ENCODE measurements around the gene VSTM2B.
A peak's percentile ranks its signal among the peaks of the same experiment; 100 is the strongest.

The VSTM2B gene

DNA sequence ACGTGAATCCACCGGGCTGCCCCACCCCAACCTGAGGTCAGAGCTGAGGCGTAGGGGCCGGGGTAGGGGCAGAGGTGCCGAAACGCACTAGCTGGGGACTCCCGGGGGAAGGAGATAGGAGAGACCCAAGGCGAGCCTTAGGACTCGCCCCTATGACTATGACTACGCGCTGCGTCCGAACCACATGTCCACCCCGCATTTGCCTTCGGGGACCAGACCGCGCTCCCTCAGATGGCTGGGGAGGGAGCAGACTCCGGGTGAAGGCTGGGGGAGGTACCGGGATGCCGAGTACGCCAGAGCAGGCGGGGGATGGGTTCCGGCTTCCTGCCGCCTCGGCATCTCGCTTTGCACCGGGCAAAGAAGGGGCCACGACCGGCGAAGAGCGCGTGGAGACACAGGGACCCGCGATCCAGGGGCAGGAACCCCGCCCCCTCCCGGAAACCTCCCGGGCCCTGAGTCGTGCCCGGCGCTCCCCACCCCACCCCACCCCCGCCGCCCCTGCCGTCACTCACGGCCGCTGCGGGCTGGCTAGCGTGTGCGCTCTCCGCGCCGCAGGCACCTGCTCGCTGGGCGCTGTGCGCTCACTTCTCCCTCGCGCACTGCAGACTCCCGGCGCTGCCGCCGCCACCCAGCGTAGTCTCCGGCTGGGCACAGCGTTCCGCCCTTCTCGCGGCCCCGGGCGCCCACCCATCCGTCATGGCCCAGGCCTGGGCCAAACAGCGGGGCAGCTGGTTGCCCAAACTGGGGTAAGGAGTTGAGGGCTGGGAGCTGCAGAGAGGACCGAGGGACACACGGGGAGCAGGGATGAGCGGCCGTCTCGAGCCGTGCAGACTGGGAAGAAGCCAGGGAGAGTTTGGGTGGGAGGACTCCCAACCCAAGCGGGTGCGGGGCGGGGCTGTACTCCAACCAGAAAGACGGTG is 622 bp upstream of the VSTM2B start:
- Mint-ChIP-seq H3K36me3 (ENCODE audit: insufficient read depth) (no peaks in the 10 kb centered on the region), H3K27ac (no peak overlapping the region), H3K27me3 (peaks cover 70 to 85% of the 10 kb centered on the region in 2 donors), H3K4me3 (peak overlapping the region; percentile 69 to 70), H3K4me1 (ENCODE audit: low read depth in 2 of 2) (peaks cover 15 to 23% of the 10 kb centered on the region in 2 donors), H3K9me3 (no peaks in the 10 kb centered on the region)
- no peak for ATAC-seq (replicated peaks)
- DNase-seq: no peak

GRCh38 chr19:29526730-29527499 is 1.1 kb downstream of the VSTM2B start:
- no peaks in the 10 kb centered on the region for H3K9me3 Mint-ChIP-seq
- peaks cover 70 to 85% of the 10 kb centered on the region in 2 donors for H3K27me3 Mint-ChIP-seq
- H3K4me1 Mint-ChIP-seq (ENCODE audit: low read depth in 2 of 2): peaks cover 15 to 26% of the 10 kb centered on the region in 2 donors
- ATAC-seq (replicated peaks) (no peak), DNase-seq (no peak)
- H3K27ac Mint-ChIP-seq: no peak overlapping the region
- H3K36me3 Mint-ChIP-seq (ENCODE audit: insufficient read depth): no peaks in the 10 kb centered on the region
- H3K4me3 Mint-ChIP-seq: peak overlapping the region; percentile 83 to 84

GRCh38 chr19:29527500-29528328 is 1.9 kb downstream of the VSTM2B start:
- ATAC-seq (replicated peaks) (no peak), DNase-seq (no peak)
- Mint-ChIP-seq H3K4me1 (ENCODE audit: low read depth in 2 of 2) (peaks cover 15 to 26% of the 10 kb centered on the region in 2 donors), H3K4me3 (peak overlapping the region; percentile 83 to 84), H3K27ac (no peak overlapping the region), H3K36me3 (ENCODE audit: insufficient read depth) (no peaks in the 10 kb centered on the region), H3K9me3 (no peaks in the 10 kb centered on the region), H3K27me3 (peaks cover 76 to 86% of the 10 kb centered on the region in 2 donors)

GRCh38 chr19:29528350-29528945 is 2.7 kb downstream of the VSTM2B start:
- peak; percentile 28 to 57 (median 37) for DNase-seq
- Mint-ChIP-seq H3K27ac (no peak overlapping the region), H3K36me3 (ENCODE audit: insufficient read depth) (no peaks in the 10 kb centered on the region), H3K27me3 (peaks cover 72 to 86% of the 10 kb centered on the region in 2 donors), H3K9me3 (no peaks in the 10 kb centered on the region), H3K4me3 (peak overlapping the region; percentile 83 to 84), H3K4me1 (ENCODE audit: low read depth in 2 of 2) (peaks cover 15 to 26% of the 10 kb centered on the region in 2 donors)
- ATAC-seq (replicated peaks): peak; percentile 84

- no peak for DNase-seq
- Mint-ChIP-seq H3K9me3 (no peaks in the 10 kb centered on the region), H3K36me3 (ENCODE audit: insufficient read depth) (no peaks in the 10 kb centered on the region), H3K27me3 (peaks cover 72 to 86% of the 10 kb centered on the region in 2 donors), H3K4me3 (peak overlapping the region; percentile 83 to 84), H3K4me1 (ENCODE audit: low read depth in 2 of 2) (peaks cover 15 to 26% of the 10 kb centered on the region in 2 donors), H3K27ac (no peak overlapping the region)
- ATAC-seq (replicated peaks): no peak
These were observed 3.3 kb downstream of the VSTM2B start for GRCh38 chr19:29528946-29529645.

DNA sequence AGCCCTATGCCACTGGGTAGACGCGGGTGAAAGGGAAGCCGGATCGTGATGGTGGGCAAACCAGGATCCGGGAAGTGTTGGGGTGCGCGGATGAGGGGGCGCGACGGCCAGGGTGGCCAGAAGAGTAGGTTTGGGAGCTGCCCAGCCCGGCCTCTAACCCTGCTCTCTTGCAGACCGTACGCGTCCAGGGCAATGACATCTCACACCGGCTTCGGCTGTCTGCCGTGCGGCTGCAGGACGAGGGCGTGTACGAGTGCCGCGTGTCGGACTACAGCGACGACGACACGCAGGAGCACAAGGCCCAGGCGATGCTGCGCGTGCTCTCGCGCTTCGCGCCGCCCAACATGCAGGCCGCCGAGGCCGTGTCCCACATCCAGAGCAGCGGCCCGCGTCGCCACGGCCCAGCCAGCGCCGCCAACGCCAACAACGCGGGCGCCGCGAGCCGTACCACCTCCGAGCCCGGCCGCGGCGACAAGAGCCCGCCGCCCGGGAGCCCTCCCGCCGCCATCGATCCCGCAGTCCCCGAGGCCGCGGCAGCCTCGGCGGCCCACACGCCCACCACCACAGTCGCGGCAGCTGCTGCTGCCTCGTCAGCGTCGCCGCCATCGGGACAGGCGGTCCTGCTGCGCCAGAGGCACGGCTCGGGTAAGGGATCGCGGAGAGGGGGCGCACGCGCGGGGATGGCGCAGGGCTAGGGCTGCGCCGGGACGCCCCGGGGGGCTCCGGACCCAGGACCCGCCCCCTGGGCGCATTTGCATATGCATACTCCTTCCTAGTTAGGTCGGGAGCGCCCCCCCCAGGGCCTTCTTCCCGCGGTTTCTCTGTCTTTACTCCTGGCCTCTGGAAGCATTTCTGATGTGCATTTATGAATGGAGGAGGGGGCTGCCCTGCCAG is 4.1 kb downstream of the VSTM2B start:
- peaks cover 15 to 22% of the 10 kb centered on the region in 2 donors for H3K4me1 Mint-ChIP-seq (ENCODE audit: low read depth in 2 of 2)
- H3K4me3 Mint-ChIP-seq: peak overlapping the region; percentile 83 to 84
- peaks cover 72 to 86% of the 10 kb centered on the region in 2 donors for H3K27me3 Mint-ChIP-seq
- ATAC-seq (replicated peaks) (no peak), DNase-seq (no peak)
- H3K36me3 Mint-ChIP-seq (ENCODE audit: insufficient read depth): no peaks in the 10 kb centered on the region
- H3K27ac Mint-ChIP-seq: no peak overlapping the region
- no peaks in the 10 kb centered on the region for H3K9me3 Mint-ChIP-seq

DNA sequence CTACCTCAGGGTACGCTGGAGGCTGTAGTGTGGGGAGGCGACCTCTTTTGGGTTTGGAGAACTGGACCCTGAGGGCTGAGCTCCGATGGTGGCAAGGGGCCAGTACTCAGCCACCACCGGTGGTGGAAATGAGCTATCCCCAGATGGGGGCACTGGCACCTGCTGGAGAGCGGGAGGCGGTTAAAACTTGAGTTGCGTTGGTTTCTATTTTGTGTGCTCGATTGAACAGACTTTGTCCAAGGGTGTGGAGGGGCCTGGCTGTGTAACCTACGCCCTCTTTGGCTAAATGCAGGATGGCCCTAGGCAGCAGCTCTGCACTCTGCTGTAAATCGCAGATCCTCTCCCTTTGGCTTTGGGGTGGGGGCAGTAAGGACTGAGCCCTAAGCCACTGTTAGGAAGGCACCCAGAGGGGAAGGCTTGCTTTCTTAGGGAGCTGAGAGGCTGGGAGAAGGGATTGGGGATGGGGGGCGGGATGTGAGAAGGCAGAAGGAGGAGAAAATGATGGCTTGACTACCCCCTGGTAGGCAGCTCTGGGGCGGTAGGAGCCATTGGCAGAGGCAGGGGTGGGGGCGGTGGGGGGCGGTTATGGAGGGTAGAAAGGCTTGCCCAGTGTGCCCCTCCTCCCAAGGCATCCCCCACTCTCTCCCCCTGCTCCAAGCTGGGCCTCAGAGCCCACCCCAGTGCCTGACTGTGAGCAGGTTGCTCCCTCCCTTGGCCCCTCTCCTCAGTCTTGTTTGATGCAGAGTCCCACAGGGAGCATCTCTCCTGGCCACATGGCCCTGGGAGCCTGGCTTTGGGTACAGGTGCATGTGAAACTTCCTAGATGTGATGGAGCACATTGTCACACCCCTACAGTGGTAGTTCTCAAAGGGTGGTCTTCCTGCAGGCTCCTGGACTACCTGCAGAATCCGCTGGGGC is 5.0 kb downstream of the VSTM2B start:
- H3K36me3 Mint-ChIP-seq (ENCODE audit: insufficient read depth): no peaks in the 10 kb centered on the region
- H3K4me1 Mint-ChIP-seq (ENCODE audit: low read depth in 2 of 2): peaks cover 15 to 20% of the 10 kb centered on the region in 2 donors
- DNase-seq (no peak), ATAC-seq (replicated peaks) (no peak)
- no peaks in the 10 kb centered on the region for H3K9me3 Mint-ChIP-seq
- H3K27me3 Mint-ChIP-seq: peaks cover 65 to 86% of the 10 kb centered on the region in 2 donors
- H3K4me3 Mint-ChIP-seq: no peak overlapping the region
- H3K27ac Mint-ChIP-seq: no peak overlapping the region

GRCh38 chr19:29531458-29532025 is 5.7 kb downstream of the VSTM2B start:
- DNase-seq (no peak), ATAC-seq (replicated peaks) (no peak)
- H3K9me3 Mint-ChIP-seq: no peaks in the 10 kb centered on the region
- H3K27ac Mint-ChIP-seq: no peak overlapping the region
- no peaks in the 10 kb centered on the region for H3K36me3 Mint-ChIP-seq (ENCODE audit: insufficient read depth)
- peaks cover 65 to 88% of the 10 kb centered on the region in 2 donors for H3K27me3 Mint-ChIP-seq
- no peak overlapping the region for H3K4me3 Mint-ChIP-seq
- H3K4me1 Mint-ChIP-seq (ENCODE audit: low read depth in 2 of 2): peaks cover 15 to 20% of the 10 kb centered on the region in 2 donors

DNA sequence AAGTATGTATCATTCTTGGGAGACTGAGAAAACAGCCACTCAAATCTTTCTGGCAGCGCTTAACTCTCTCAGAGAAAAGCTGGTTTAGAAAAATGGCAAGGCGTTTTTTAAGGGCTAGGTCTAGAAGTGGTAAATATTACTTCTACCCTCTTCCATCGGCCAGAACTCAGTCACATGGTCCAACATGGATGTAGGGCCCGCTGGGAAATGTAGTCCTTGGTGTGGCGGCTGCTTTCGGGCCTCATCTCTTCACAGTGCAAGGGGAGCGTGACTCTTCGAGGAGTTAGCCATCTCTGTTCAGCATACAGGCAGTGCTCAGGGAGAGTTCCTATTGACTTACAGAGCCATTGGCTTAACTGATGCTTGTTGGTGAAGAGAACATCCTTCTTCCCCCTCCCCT is 6.3 kb downstream of the VSTM2B start:
- DNase-seq (no peak), ATAC-seq (replicated peaks) (no peak)
- H3K4me1 Mint-ChIP-seq (ENCODE audit: low read depth in 2 of 2): peaks cover 15 to 20% of the 10 kb centered on the region in 2 donors
- H3K36me3 Mint-ChIP-seq (ENCODE audit: insufficient read depth): no peaks in the 10 kb centered on the region
- peaks cover 65 to 88% of the 10 kb centered on the region in 2 donors for H3K27me3 Mint-ChIP-seq
- no peak overlapping the region for H3K27ac Mint-ChIP-seq
- H3K9me3 Mint-ChIP-seq: no peaks in the 10 kb centered on the region
- H3K4me3 Mint-ChIP-seq: no peak overlapping the region

DNA sequence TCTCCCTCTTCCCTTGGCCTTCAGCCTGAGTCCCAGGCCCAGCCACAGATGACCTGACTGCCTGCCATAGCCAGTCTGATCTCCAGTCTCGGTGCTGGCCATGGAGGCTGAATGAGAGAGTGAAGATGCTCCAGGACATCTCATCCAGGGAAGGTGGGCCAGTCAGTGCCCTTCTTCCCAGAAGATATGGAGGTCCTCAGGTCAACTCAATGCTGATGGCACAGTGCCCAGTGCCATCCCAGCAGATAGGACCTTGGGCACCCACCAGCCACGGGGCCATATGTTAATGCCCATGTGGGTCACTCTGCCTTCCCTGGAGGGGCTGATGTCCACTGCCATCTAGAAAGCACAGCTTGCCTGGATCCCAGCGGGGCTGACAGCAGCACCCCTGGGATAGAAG is 7.2 kb downstream of the VSTM2B start:
- Mint-ChIP-seq H3K4me3 (no peak overlapping the region), H3K36me3 (ENCODE audit: insufficient read depth) (no peaks in the 10 kb centered on the region), H3K27ac (no peak overlapping the region), H3K4me1 (ENCODE audit: low read depth in 2 of 2) (peaks cover 10 to 14% of the 10 kb centered on the region in 2 donors), H3K9me3 (no peaks in the 10 kb centered on the region), H3K27me3 (peaks cover 59 to 82% of the 10 kb centered on the region in 2 donors)
- ATAC-seq (replicated peaks): no peak
- DNase-seq: no peak
